HUES48 (cell line): ENCODE measurements around the gene POM121.
"Not testable (repeated sequence)": the region's sequence is repeated elsewhere in the genome, so short reads cannot be mapped to it uniquely, and the experiment has no call there.

Experiments used
- H3K27ac ChIP-seq: one replicate; pipeline ENCODE4 v1.7.0; 2013; ENCODE audit warnings: low read depth, low read length, inconsistent platforms
- H3K27me3 ChIP-seq: 2 replicates; pipeline ENCODE4 v1.6.1; 2013; ENCODE audit warnings: mild to moderate bottlenecking, low read length; ENCODE audit not compliant: control insufficient read depth, insufficient read depth
- H3K36me3 ChIP-seq: 2 replicates; pipeline ENCODE4 v1.6.1; 2013; ENCODE audit warnings: low read length; ENCODE audit not compliant: control insufficient read depth, insufficient read depth
- H3K4me1 ChIP-seq: 2 replicates; pipeline ENCODE4 v1.6.1; 2013; ENCODE audit warnings: mild to moderate bottlenecking, low read length; ENCODE audit not compliant: control insufficient read depth, insufficient read depth
- H3K4me3 ChIP-seq: 2 replicates; pipeline ENCODE4 v1.5.1; 2013; ENCODE audit warnings: mild to moderate bottlenecking, low read depth, low read length
- H3K9ac ChIP-seq: 2 replicates; pipeline ENCODE4 v1.6.1; 2013; ENCODE audit warnings: mild to moderate bottlenecking, low read depth, low read length, moderate library complexity
- H3K9me3 ChIP-seq: 2 replicates; pipeline ENCODE4 v1.6.1; 2013; ENCODE audit warnings: low read length; ENCODE audit not compliant: control insufficient read depth, insufficient read depth

Gene POM121

GRCh38 chr7:72969688-72970087 is 44.8 kb downstream of the POM121 start:
- H3K27me3 ChIP-seq, H3K4me1 ChIP-seq, H3K4me3 ChIP-seq, H3K27ac ChIP-seq, H3K36me3 ChIP-seq, H3K9me3 ChIP-seq, H3K9ac ChIP-seq: not testable (repeated sequence)

- H3K4me3 ChIP-seq, H3K36me3 ChIP-seq, H3K27me3 ChIP-seq, H3K9ac ChIP-seq, H3K4me1 ChIP-seq, H3K9me3 ChIP-seq, H3K27ac ChIP-seq: not testable (repeated sequence)
Measured at GRCh38 chr7:72971505-72971904, 46.6 kb downstream of the POM121 start.

- not testable (repeated sequence) for H3K9ac ChIP-seq, H3K27me3 ChIP-seq, H3K4me3 ChIP-seq, H3K4me1 ChIP-seq, H3K27ac ChIP-seq, H3K36me3 ChIP-seq, H3K9me3 ChIP-seq
Measured at GRCh38 chr7:72974781-72975180, 49.9 kb downstream of the POM121 start.

- not testable (repeated sequence) for H3K36me3 ChIP-seq, H3K27me3 ChIP-seq, H3K4me3 ChIP-seq, H3K9ac ChIP-seq, H3K4me1 ChIP-seq, H3K9me3 ChIP-seq, H3K27ac ChIP-seq
Measured at GRCh38 chr7:72975656-72976286, 50.9 kb downstream of the POM121 start.

GRCh38 chr7:72976434-72976833 is 51.5 kb downstream of the POM121 start:
- H3K36me3 ChIP-seq, H3K9ac ChIP-seq, H3K9me3 ChIP-seq, H3K4me1 ChIP-seq, H3K27me3 ChIP-seq, H3K27ac ChIP-seq, H3K4me3 ChIP-seq: not testable (repeated sequence)

GRCh38 chr7:72980382-72980781 is 55.5 kb downstream of the POM121 start:
- H3K27me3 ChIP-seq, H3K4me1 ChIP-seq, H3K36me3 ChIP-seq, H3K27ac ChIP-seq, H3K9me3 ChIP-seq, H3K4me3 ChIP-seq, H3K9ac ChIP-seq: not testable (repeated sequence)

- H3K27me3 ChIP-seq, H3K9me3 ChIP-seq, H3K36me3 ChIP-seq, H3K4me3 ChIP-seq, H3K4me1 ChIP-seq, H3K9ac ChIP-seq, H3K27ac ChIP-seq: not testable (repeated sequence)
Measured at GRCh38 chr7:72982084-72982483, 57.2 kb downstream of the POM121 start.

GRCh38 chr7:72990146-72990913 is 65.4 kb downstream of the POM121 start:
- not testable (repeated sequence) for H3K27ac ChIP-seq, H3K4me1 ChIP-seq, H3K9ac ChIP-seq, H3K36me3 ChIP-seq, H3K27me3 ChIP-seq, H3K9me3 ChIP-seq, H3K4me3 ChIP-seq

- H3K27me3 ChIP-seq, H3K4me3 ChIP-seq, H3K9me3 ChIP-seq, H3K36me3 ChIP-seq, H3K9ac ChIP-seq, H3K27ac ChIP-seq, H3K4me1 ChIP-seq: not testable (repeated sequence)
Measured at GRCh38 chr7:72995484-72995883, 70.6 kb downstream of the POM121 start.

GRCh38 chr7:72997447-72997846 is 72.6 kb downstream of the POM121 start:
- not testable (repeated sequence) for H3K36me3 ChIP-seq, H3K27ac ChIP-seq, H3K9ac ChIP-seq, H3K4me1 ChIP-seq, H3K27me3 ChIP-seq, H3K4me3 ChIP-seq, H3K9me3 ChIP-seq

GRCh38 chr7:72997887-72998468 is 73.1 kb downstream of the POM121 start:
- not testable (repeated sequence) for H3K4me1 ChIP-seq, H3K27ac ChIP-seq, H3K4me3 ChIP-seq, H3K9me3 ChIP-seq, H3K9ac ChIP-seq, H3K36me3 ChIP-seq, H3K27me3 ChIP-seq
